Measurements from ENCODE around the gene CHRDL2.

GRCh38 chr11:74719011-74719410, 12.2 kb downstream of the CHRDL2 start:
- no peak for TF ChIP-seq CTCF (IDR thresholded peaks at IDR 0.05; ENCODE audit: extremely low read depth in 1 of 2, insufficient read depth in 1 of 2, low read depth in 1 of 2, low read length in 2 of 2)
- no peak for TF ChIP-seq POLR2A (IDR thresholded peaks at IDR 0.05; ENCODE audit: low read depth, low read length)
